Measurements from ENCODE around the gene OGG1.
"Not testable (repeated sequence)": the region's sequence is repeated elsewhere in the genome, so short reads cannot be mapped to it uniquely, and the experiment has no call there.

Gene OGG1

GRCh38 chr3:9760779-9761505 is 11.2 kb downstream of the OGG1 start:
- DNase-seq (ENCODE audit: low read depth in 2 of 3, low spot score in 1 of 3), result no peak

DNA sequence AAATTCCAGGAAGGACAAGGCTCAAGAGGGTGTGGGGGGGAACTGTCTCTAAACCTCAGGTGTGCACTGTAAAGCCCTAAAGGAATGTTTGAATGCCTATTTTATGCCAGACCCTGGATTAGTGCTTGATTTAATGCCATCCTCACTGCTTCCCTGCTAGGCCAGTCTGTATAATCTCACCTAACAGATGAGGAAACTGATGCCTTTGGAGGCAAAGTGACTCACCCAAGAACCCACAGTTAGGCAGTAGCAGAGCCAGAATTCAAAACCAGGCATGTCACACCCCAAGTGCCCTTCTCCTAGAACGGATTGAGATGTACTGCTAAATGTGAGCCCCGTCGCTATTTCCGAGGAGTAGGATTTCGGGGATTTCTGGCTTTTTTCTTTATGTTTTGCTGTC is 12.2 kb downstream of the OGG1 start:
- no peak for DNase-seq (ENCODE audit: low read depth in 2 of 3, low spot score in 1 of 3)

GRCh38 chr3:9762871-9763270 is 13.1 kb downstream of the OGG1 start:
- no peak for DNase-seq (ENCODE audit: low read depth in 2 of 3, low spot score in 1 of 3)

DNA sequence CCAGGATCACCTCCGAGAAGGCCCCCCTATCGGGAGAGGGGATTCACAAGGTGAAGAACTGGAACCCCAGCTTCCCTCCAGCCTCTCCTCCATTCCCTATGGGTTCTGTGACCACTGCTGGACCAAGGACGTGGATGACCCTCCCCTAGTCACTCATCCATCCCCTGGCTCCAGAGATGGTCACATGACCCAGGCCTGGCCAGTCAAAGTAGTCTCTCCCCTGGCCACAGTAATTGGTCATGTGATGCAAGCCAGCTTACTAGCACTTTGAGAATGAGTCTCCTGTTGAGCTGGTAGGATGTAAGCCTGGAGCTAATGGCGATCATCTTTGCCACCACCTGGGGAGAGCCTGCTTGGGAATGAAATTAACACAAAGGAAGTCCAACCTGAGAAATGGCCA is 16.1 kb downstream of the OGG1 start:
- no peak for DNase-seq (ENCODE audit: low read depth in 2 of 3, low spot score in 1 of 3)

GRCh38 chr3:9767418-9767817 is 17.7 kb downstream of the OGG1 start:
- DNase-seq (ENCODE audit: low read depth in 2 of 3, low spot score in 1 of 3), result no peak

GRCh38 chr3:9768141-9768775 is 18.5 kb downstream of the OGG1 start:
- no peak for DNase-seq (ENCODE audit: low read depth in 2 of 3, low spot score in 1 of 3)

DNA sequence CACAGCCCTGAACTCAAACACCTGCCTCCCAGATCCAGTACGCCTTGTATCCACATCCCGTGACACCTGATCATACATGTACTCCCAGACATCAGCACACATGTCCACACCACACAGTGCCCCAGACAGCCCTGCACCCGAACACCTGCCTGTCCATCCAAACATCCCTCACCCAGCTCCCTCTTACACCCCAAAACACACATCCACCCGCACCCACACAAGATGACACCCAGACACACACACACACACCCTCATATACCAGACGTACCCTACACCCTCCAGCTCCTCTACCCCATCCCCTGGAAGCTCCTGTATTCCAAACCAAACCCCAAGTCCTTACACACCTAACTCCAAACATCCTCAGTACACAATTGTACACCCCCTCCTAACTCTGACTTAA is 19.3 kb downstream of the OGG1 start:
- no peak for DNase-seq (ENCODE audit: low read depth in 2 of 3, low spot score in 1 of 3)

DNA sequence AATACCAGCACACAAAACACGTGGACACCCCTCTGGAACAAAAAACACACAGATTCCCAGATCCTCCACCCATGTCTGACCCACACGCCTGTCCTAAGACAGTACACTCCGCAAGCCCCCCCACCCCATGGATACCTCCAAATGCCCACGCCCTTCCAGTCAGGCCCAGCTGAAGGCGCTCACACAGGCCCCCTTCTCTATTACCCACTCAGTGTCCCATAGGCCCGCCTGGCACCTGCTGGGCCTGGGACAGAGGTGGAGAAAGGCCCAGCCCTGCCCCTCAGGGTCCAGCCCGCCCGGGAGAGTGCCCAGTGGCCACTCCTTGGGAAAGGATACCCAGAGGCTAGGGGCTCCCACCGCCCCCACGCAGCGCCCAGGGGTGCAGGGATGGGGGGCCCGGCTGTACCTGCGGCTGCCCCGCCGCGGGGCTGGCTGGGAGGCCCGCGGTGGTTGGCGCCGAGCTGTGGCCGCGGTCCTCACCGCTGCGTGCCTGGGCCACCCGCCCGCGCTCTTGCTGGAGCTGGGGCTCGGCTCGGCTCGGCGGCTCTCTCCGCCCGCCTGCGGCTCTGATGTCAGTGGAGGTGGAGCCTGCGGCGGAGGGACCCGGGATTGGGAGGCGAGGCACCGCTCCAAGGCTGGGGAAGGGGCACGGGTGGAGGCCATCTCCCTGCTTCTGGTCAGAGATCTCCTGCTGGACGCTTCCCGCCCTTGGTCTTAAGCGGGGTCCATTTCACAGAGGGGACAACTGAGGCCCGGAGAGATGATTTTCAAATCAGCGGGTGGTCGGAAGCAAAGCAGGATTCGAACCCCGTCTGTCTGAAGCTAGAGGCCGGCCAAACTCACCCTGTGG is 19.9 kb downstream of the OGG1 start, which contains the start of gene CAMK1:
TSS of gene CAMK1 (minus strand) at position 522 of the 850 bp plus-strand sequence. CDS start 2,198 bp downstream, outside the sequence.
- peak in 2 of 3 donors; percentile 56 to 70 for DNase-seq (ENCODE audit: low read depth in 2 of 3, low spot score in 1 of 3)

DNA sequence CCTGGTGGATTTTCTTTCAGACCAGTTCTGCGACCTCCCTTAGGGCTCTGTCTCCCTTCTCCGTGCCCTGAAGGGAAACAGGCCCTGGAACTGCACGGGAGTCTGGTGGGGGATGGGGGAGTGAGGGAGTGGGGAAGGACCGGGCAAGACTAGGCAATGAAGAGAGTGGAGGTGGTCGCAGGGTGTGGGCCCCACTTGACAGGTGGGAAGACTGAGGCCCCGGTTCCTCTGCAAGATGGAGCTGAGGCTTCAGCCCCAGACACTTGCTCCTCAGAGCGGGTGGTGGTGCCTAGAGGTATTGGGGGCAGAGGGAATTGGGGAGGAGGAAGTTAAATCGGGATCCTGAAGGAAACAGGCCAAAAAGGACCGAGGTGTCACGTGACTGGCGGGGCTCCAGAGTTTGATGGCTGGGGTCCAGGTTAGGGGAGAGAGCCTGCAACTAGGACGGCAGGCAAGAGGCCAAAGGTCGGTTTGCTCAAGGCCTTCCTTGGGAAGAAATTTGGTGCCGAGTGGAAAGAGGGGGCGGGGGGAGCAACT is 20.6 kb downstream of the OGG1 start:
- DNase-seq (ENCODE audit: low read depth in 2 of 3, low spot score in 1 of 3), result no peak

DNA sequence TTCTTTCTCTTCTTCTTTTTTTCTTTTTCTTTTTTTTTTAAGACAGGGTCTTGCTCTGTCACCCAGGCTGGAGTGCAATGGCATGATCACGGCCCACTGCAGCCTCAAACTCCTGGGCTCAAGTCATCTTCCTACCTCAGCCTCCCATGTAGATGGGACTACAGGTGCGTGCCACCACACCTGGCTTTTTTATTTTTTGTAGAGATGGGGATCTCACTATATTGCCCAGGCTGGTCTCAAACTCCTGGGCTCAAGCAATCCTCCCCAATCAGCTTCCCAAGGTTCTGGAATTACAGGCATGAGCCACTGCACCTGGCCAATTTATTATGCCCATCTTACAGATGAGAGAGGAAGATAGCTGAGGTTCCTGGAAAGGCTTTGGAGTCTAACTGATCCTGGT is 21.3 kb downstream of the OGG1 start:
- DNase-seq (ENCODE audit: low read depth in 2 of 3, low spot score in 1 of 3), result not testable (repeated sequence)

DNA sequence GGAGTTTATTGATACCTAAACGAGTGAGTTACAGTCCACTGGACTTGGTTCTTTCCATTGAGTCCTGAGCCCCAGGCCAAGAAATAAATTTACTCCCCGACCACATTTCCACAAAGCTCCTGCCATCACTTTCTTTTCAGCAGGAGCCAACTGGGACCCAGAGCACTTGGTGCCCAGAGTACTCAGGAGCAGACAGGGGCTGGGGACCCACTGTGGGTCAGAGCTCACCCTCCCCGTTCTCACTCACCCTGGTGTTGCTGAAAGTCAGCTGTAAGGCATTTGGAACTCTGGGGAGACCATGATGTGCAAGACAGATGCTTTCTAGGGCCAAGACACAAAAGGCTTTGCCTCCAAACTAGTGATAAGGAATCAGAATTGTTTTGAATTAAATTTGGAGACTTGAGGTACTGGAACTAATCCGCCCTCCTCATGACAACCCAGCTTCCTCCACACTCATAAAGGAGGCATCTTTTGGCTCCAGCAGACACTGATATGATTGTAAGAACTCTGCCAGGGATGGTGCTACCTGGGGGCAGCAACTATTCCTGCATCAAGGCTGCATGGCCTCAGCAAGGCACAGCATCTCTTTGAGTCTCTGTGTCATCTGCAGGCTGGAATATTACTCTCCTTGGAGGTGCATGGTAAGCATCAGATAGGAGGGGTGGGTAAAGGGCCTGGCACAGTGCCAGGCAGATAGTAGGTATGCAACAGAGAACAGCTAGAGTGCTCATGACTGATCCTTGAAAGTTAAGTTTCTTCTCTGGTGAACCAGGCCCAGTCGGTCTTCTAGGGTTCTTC is 27.3 kb downstream of the OGG1 start:
- no peak for DNase-seq (ENCODE audit: low read depth in 2 of 3, low spot score in 1 of 3)

GRCh38 chr3:9777694-9778021 is 27.9 kb downstream of the OGG1 start:
- DNase-seq (ENCODE audit: low read depth in 2 of 3, low spot score in 1 of 3), result no peak

DNA sequence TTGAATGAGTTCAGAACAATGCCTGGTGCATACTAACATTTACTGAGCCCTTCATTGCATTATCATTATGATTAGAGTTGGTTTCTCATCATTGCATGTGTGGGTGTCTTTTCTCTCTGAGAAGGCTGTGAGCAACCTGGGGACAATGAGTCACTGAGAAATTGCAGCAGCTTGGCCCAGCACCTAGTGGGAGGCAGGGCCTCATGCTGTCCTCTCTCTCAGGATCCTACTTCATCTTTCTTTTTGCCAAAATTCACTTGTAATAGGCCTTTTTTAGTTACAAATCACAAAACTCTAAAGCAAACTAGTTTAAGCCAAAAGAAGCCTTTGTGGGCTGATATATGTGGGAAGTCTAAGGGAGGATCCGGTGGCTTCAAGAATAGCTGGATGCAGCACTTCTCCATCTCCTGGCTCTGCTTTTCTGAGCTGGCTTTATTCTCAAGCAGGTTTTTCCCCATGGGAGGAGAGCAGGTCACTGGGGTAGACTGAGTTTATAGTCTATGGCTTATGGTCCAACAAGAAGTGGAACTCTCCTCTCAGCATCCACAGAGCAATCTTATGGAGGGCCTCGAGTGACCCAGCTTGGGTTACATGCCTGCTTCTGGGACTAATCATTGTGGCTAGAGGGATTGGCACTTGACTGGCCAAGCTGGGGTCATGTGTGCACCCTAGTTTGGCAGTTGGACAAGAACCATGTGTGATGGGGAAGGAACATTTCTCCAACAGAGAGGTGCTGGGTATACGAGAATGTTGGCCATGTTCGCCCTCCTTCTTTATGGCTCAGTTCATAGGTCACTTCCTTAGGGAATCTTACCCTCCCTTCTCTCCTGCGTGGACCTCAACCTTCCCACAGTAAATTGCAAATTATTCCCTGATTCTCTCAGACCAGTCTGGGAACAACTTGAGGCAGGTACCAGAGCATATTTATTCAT is 28.7 kb downstream of the OGG1 start:
- DNase-seq (ENCODE audit: low read depth in 2 of 3, low spot score in 1 of 3), result peak; percentile 59 to 66 (median 62)

DNA sequence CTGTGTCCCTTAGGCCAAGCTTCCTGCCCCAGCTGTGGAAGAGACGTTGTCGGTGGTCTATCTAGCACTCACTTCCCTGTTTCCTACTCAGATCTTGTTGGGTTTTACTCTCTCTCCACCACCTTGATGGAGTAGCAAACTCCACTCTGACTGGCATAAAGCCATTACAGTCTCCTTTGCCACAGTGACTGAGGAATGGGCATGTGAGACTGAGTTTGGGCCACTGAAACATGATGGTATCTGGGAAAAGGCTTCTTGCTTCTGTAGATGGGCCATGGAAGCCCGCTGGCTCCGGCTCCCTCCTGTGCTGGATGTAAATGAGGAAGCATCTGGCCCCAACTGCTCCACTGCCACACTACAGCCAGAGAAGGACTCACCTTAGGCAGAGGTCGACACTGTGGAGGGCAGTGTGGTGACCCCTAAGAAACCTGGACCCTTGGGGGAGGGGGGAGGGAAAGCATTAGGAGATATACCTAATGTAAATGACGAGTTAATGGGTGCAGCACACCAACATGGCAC is 29.4 kb downstream of the OGG1 start:
- no peak for DNase-seq (ENCODE audit: low read depth in 2 of 3, low spot score in 1 of 3)

DNA sequence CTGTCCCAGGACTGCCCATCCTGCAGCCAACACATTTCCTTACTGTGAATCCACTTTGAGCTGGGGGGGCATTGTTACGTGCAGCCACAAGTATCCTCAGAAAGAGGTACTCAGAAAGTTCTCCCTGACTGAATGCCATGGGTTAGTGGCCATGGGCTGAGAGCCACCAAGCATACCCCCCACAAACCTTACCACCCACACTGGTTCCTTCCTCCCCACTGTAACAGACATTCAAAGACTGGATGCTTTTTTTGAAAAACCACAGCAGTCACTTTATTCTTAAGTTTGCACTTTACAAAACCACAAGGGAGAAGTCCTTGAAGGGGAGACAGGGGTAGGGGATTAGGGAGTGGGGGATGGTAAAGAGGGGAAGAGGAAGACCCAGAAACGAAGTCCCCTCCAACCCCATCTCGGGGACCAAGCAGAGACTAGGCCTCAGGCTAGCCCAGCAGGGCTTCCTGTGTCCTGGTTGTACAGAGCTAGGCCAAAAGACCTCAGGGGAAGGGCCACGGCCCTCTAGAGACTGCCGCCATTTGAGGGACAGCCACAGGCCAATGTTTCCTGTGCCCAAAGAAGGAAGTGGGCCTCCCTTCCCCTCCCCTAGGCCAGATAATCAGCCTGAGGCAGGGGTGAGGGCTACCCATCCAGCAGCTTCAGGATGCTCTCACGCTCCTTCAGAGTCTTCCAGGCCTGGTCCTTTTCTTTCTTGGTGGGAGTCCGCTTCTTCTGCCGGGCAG is 30.1 kb downstream of the OGG1 start:
- DNase-seq (ENCODE audit: low read depth in 2 of 3, low spot score in 1 of 3), result no peak

DNA sequence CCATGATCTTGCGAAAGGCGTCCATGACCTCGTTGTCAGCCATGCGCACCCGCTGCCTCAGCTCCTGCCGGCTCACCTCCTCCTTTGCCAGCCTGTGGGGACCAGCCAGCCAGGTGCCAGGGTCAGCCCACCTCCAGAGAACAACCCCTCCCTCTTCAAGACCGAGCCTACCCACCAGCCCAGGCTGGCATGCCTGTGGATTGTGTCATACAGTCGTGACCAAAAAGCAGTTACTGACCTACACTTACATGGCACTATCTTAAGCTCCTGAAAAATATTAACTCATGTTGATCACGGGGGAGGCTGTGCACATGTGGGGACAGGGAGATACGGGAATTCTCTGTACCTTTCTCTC is 30.7 kb downstream of the OGG1 start:
- no peak for DNase-seq (ENCODE audit: low read depth in 2 of 3, low spot score in 1 of 3)

DNA sequence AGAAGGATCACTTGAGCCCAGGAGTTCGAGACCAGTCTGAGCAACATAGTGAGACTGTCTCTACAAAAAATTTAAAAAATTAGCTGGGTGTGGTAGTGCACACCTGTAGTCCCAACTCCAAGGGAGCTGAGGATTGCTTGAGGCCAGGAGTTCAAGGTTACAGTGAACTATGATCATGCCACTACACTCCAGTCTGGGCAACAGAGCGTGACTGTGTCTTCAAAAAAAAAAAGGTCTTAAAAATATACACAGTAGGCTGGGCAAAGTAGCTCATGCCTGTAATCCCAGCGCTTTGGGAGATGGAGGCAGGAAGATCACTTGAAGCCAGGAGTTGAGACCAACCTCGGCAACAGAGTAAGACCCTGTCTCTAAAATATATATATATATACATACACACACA is 31.2 kb downstream of the OGG1 start:
- DNase-seq (ENCODE audit: low read depth in 2 of 3, low spot score in 1 of 3), result no peak

- DNase-seq (ENCODE audit: low read depth in 2 of 3, low spot score in 1 of 3), result no peak
Observed at GRCh38 chr3:9781551-9781950, 31.8 kb downstream of the OGG1 start.

GRCh38 chr3:9781978-9782603 is 32.3 kb downstream of the OGG1 start:
- no peak for DNase-seq (ENCODE audit: low read depth in 2 of 3, low spot score in 1 of 3)

Measured in stimulated activated CD4-positive, alpha-beta T cell treated with anti-CD3 and anti-CD28 coated beads, Interleukin-12 subunit alpha, Interleukin-12 subunit beta, amount 100 ng/mL, for 48 hours (primary cell).